Spinal cord (tissue), 10 donors: Measurements from ENCODE around the gene LRRTM4. TPM values are rescaled to one million over a fixed set of nuclear protein-coding genes. Genes with fewer than 3 reads are reported as not detected.

Source experiments
- DNase-seq, 6 donors: peaks; one replicate each; pipeline versions ENCODE4 v3.0.0 to v3.0.0-alpha.2; 2013 to 2015; ENCODE audit warnings: low spot score in 6 of 6, low read depth in 4 of 6
- H3K27ac ChIP-seq: one replicate; pipeline ENCODE4 v1.5.1; 2013; ENCODE audit warnings: low read depth, low read length, control low read depth
- H3K27me3 ChIP-seq: one replicate; pipeline ENCODE4 v1.6.1; 2013; ENCODE audit warnings: low read length; ENCODE audit not compliant: control insufficient read depth, insufficient read depth
- H3K36me3 ChIP-seq: one replicate; pipeline ENCODE4 v1.6.1; 2013; ENCODE audit warnings: low read length; ENCODE audit not compliant: control insufficient read depth, insufficient read depth
- H3K4me1 ChIP-seq: one replicate; pipeline ENCODE4 v1.6.1; 2013; ENCODE audit warnings: low read length; ENCODE audit not compliant: control insufficient read depth, insufficient read depth
- H3K4me3 ChIP-seq: one replicate; pipeline ENCODE4 v1.5.1; 2013; ENCODE audit warnings: low read depth, low read length, control low read depth
- H3K9me3 ChIP-seq: one replicate; pipeline ENCODE4 v1.6.1; 2013; ENCODE audit warnings: low read length; ENCODE audit not compliant: control insufficient read depth, insufficient read depth
- WGBS: methylation state at CpG from one replicate; pipeline ENCODE4 v1.1.5; 2013; ENCODE audit warnings: missing lambda C conversion rate; ENCODE audit not compliant: insufficient coverage; 5-methylcytosine and 5-hydroxymethylcytosine counted together
- polyA plus RNA-seq, 2 donors: library from polyadenylated mRNA; unstranded; fragments of 120-200 nt; gene quantifications; one replicate each; pipeline ENCODE4 v1.2.1, GENCODE V29; 2013; ENCODE audit not compliant: insufficient read length in 2 of 2
- total RNA-seq, 2 donors: library from RNA; depleted of rRNA in 1 of 2; stranded (reverse); fragments of 120-200 nt in 1 of 2; fragments of >200 nt in 1 of 2; gene quantifications; one replicate each; pipeline versions ENCODE4 v1.2.3 to v1.2.4, GENCODE V29; 2013 to 2014
- donor health status: healthy.

Gene LRRTM4
- total and polyA plus RNA-seq, 4 donors, result 12.6 to 30.4 (median 14.8) TPM

GRCh38 chr2:76867854-76868253 is 654.3 kb downstream of the LRRTM4 start:
- no CpG with 5 or more reads among the region's 2 CpGs for WGBS
- Histone ChIP-seq H3K36me3 (no peaks in the 10 kb centered on the region), H3K4me3 (no peak overlapping the region), H3K27me3 (no peaks in the 10 kb centered on the region), H3K9me3 (no peaks in the 10 kb centered on the region), H3K4me1 (no peaks in the 10 kb centered on the region), H3K27ac (no peak overlapping the region)
- DNase-seq, result no peak

DNA sequence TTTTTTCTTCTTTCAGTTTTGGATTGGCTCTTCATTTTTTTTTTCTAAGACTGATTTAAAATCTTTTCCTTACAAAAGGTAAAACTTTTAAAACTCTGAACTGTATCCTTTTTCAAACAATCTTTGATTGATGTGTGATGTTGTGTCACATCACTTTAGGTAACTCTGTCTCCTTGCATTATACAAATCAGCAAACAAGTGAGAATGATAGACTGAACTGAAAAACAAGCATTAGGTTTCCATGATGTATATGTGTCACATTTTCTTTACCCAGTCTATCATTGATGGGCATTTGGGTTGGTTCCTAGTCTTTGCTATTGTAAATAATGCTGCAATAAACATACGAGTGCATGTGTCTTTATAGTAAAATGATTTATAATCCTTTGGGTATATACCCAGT is 655.7 kb downstream of the LRRTM4 start:
- no peaks in the 10 kb centered on the region for H3K27me3 ChIP-seq
- H3K36me3 ChIP-seq, result no peaks in the 10 kb centered on the region
- no peaks in the 10 kb centered on the region for H3K9me3 ChIP-seq
- no peaks in the 10 kb centered on the region for H3K4me1 ChIP-seq
- no CpG with 5 or more reads among the region's 1 CpG for WGBS
- DNase-seq, result no peak
- H3K4me3 ChIP-seq, result no peak overlapping the region
- no peak overlapping the region for H3K27ac ChIP-seq

DNA sequence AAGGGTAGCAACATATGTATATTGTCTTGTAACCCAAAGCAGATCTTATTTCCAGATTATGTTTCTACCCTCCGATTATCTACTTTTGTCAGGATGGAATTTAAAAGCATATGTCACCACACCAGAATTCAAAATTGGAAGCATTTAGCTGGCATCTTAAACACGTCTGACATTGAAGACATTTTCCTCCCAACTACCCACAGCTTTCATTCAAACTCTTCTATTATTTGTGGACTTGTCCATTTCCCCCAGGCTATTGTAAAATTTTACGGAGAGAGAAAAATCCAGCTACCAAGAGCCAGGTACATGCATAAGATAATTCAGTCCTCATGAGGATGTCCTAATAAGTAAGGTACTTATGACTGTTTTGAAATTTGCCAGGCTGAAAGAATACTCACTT is 659.3 kb downstream of the LRRTM4 start:
- H3K27me3 ChIP-seq, result no peaks in the 10 kb centered on the region
- no CpG with 5 or more reads among the region's 3 CpGs for WGBS
- no peaks in the 10 kb centered on the region for H3K9me3 ChIP-seq
- H3K36me3 ChIP-seq, result no peaks in the 10 kb centered on the region
- no peak for DNase-seq
- no peaks in the 10 kb centered on the region for H3K4me1 ChIP-seq
- H3K27ac ChIP-seq, result no peak overlapping the region
- no peak overlapping the region for H3K4me3 ChIP-seq

- H3K36me3 ChIP-seq, result no peaks in the 10 kb centered on the region
- no peak overlapping the region for H3K27ac ChIP-seq
- H3K4me1 ChIP-seq, result no peaks in the 10 kb centered on the region
- H3K4me3 ChIP-seq, result no peak overlapping the region
- H3K9me3 ChIP-seq, result no peaks in the 10 kb centered on the region
- DNase-seq, result no peak
- WGBS, result no CpG with 5 or more reads among the region's 3 CpGs
- H3K27me3 ChIP-seq, result no peaks in the 10 kb centered on the region
Observed at GRCh38 chr2:76861708-76862107, 660.5 kb downstream of the LRRTM4 start.

GRCh38 chr2:76851000-76851399 is 671.2 kb downstream of the LRRTM4 start:
- H3K4me3 ChIP-seq, result no peak overlapping the region
- H3K9me3 ChIP-seq, result no peaks in the 10 kb centered on the region
- DNase-seq, result peak in 2 of 6 donors; percentile 5 to 55
- no peaks in the 10 kb centered on the region for H3K27me3 ChIP-seq
- 50% methylated on average over 1 of the region's 1 CpG for WGBS
- no peak overlapping the region for H3K27ac ChIP-seq
- H3K4me1 ChIP-seq, result no peaks in the 10 kb centered on the region
- no peaks in the 10 kb centered on the region for H3K36me3 ChIP-seq

DNA sequence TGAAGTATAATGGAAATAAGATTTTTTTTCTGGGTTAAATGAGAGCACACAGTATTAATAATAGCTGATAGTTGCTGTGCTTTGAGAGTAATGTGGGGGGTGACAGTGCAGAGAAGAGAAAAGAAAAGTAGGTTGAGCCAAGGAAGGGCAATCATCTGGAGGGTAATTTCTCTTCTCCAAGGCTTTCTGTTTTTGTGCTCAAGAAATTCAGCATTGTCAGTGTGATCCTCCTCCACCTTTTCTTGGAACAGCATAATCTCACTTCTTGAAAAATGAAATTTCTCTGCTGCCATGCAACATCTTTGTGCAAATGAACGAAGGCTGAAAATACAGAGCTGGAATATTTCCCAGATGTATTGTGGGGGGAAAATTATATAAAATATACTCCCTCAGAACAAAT is 673.1 kb downstream of the LRRTM4 start:
- no peak for DNase-seq

GRCh38 chr2:76839826-76840225 is 682.4 kb downstream of the LRRTM4 start:
- Histone ChIP-seq H3K27me3 (no peaks in the 10 kb centered on the region), H3K4me1 (no peaks in the 10 kb centered on the region), H3K9me3 (no peaks in the 10 kb centered on the region), H3K4me3 (no peak overlapping the region), H3K27ac (no peak overlapping the region), H3K36me3 (no peaks in the 10 kb centered on the region)
- WGBS, result no CpG with 5 or more reads among the region's 1 CpG
- DNase-seq, result no peak

More for the DNA sequence above, 673.1 kb downstream of the LRRTM4 start:
- H3K4me3 ChIP-seq, result no peak overlapping the region
- H3K4me1 ChIP-seq, result no peaks in the 10 kb centered on the region
- no peaks in the 10 kb centered on the region for H3K36me3 ChIP-seq
- no peaks in the 10 kb centered on the region for H3K9me3 ChIP-seq
- no peaks in the 10 kb centered on the region for H3K27me3 ChIP-seq
- H3K27ac ChIP-seq, result no peak overlapping the region
- no CpG with 5 or more reads among the region's 1 CpG for WGBS

DNA sequence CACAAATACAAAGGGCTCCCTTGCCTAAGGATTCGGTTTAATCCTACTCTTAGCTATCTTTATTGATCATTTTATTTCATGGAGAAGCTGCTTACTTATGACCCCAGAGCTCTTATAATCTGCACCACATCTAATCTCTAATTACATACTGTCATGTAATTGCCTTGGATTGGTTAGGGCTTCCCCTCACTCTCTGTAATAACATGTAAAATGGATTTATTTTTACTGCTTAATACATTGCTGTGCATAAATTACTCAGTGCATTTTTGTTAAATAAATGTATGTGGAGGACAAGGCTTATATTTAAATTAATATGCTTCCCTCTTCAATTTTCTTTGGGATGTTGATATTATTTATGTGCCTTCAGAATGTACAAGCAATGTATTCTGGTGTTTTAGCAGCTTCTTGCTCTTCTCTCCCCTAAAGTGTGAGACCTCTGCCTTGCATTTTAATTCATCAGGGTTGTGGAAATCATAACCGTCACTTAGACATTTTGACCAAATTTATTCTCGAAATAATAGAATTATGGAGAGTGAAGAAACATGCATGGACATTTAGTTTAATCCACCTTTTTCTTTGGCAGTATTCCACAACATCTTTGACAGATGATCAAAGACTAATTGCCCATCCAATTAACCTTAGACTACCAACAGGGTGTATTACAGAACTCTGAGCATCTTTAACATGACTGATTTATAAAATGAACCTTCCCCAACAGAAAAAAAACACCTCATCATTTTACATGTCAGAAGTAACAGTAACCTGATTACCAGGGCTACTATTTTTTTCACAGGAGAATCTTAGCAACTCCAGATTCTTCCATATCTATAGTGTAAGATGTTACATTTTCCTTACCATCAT is 692.6 kb downstream of the LRRTM4 start:
- Histone ChIP-seq H3K4me3 (no peak overlapping the region), H3K27me3 (no peaks in the 10 kb centered on the region), H3K9me3 (no peaks in the 10 kb centered on the region), H3K4me1 (no peaks in the 10 kb centered on the region), H3K36me3 (no peaks in the 10 kb centered on the region), H3K27ac (no peak overlapping the region)
- no CpG with 5 or more reads among the region's 3 CpGs for WGBS
- no peak for DNase-seq

DNA sequence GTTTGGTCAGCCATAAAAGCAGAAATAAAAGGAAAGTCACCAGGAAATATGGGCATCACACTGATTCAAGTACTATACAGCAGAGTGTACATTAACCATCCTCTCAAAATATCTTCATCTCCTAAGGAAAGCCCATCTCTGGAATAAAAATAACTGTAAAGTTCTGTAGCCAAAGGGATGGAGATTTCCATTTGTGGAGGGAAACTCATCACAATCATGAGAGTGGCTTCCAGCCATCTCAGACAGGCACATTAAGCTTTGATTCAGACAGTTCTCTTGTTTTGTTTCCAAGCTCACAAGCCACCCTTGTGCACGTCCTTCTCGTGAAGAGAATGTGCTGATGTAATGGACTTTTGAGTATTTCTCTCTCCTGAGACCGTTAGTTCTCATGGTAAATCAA is 695.5 kb downstream of the LRRTM4 start:
- Histone ChIP-seq H3K9me3 (no peaks in the 10 kb centered on the region), H3K27me3 (no peaks in the 10 kb centered on the region), H3K27ac (no peak overlapping the region), H3K4me1 (no peaks in the 10 kb centered on the region), H3K36me3 (no peaks in the 10 kb centered on the region), H3K4me3 (no peak overlapping the region)
- WGBS, result no CpG with 5 or more reads among the region's 3 CpGs
- no peak for DNase-seq
